ENCODE measurements around the gene POC1A. TPM values are rescaled to one million over a fixed set of nuclear protein-coding genes. Genes with fewer than 3 reads are reported as not detected.

The POC1A gene
- total RNA-seq, 1 donor from 2014 or later, result 4.7 TPM

DNA sequence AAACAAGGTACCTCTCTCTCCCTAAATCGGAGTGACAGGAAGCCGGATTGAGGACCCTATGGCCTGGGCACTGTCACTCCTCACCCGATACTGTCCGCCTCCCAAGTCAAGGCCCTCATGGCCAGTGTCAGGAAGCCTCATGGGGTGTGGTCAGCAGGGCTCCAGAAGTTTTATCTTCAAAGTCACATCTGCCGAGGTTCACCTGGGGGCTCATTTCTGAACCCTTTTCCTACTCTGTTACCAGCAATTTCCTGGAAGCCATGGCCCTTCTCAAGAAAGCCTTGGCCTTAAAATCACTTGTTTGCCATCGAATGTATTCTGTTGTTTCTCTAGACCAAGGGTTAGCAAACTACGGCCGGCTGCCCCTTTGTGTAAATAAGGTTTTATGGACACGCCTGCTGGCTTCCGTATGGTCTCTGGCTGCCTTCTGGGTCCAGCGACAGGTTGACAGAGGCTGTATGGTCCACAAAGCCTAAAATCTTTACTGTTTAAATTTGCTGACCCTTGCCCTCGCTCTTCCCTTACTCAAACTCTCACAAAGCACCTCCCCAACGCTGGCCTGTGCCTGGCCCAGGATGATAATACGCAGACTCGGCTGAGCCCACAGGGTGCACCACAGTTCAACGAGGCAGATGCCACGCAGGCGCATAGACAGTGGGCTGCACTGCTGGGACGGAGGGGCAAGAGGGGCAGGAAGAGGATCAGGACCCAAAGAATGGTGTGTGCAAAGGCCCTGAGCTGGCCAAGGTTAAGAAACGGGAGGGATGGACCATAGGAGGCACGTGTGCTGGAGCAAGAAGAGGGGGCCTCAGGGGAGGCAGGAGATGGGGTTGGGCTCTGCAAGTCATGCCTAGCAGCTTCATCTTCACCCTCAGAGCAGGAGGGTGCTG lies 73.1 kb downstream of the POC1A start:
- H3K36me3 ChIP-seq (ENCODE audit: control insufficient read depth, insufficient read depth, low read length), result no peaks in the 10 kb centered on the region
- DNase-seq (ENCODE audit: low read depth), result no peak
- TF ChIP-seq, protein P1, sequence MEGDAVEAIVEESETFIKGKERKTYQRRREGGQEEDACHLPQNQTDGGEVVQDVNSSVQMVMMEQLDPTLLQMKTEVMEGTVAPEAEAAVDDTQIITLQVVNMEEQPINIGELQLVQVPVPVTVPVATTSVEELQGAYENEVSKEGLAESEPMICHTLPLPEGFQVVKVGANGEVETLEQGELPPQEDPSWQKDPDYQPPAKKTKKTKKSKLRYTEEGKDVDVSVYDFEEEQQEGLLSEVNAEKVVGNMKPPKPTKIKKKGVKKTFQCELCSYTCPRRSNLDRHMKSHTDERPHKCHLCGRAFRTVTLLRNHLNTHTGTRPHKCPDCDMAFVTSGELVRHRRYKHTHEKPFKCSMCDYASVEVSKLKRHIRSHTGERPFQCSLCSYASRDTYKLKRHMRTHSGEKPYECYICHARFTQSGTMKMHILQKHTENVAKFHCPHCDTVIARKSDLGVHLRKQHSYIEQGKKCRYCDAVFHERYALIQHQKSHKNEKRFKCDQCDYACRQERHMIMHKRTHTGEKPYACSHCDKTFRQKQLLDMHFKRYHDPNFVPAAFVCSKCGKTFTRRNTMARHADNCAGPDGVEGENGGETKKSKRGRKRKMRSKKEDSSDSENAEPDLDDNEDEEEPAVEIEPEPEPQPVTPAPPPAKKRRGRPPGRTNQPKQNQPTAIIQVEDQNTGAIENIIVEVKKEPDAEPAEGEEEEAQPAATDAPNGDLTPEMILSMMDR (IDR thresholded peaks at IDR 0.05; ENCODE audit: insufficient read depth, low read length, poor library complexity, severe bottlenecking), result no peak
- H3K27me3 ChIP-seq (ENCODE audit: control insufficient read depth, insufficient read depth, low read length), result no peaks in the 10 kb centered on the region
- no peak overlapping the region for H3K4me3 ChIP-seq (ENCODE audit: low read depth, low read length)

DNA sequence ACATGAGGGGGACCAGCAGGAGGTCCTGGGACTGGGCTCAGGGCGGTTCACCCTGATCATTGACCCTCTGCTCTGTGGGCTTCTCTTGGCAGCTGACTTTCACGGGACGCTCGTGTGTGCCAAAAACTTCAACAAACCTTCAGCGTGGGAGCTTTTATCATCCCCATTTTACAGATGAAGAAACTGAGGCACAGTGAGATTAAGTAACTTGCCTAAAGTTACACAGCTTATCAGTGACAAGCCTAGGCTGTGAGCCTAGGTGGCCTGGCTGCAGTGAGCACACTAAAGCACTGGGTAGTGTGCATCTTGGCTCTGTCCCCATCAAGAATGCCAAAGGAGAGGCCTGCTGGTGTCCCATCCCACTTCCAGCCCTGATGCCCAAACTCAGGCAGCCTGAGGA lies 74.3 kb downstream of the POC1A start:
- no peak for DNase-seq (ENCODE audit: low read depth)
- TF ChIP-seq, protein P1 (IDR thresholded peaks at IDR 0.05; ENCODE audit: insufficient read depth, low read length, poor library complexity, severe bottlenecking), result no peak
- H3K4me3 ChIP-seq (ENCODE audit: low read depth, low read length), result no peak overlapping the region
- no peaks in the 10 kb centered on the region for H3K27me3 ChIP-seq (ENCODE audit: control insufficient read depth, insufficient read depth, low read length)
- no peaks in the 10 kb centered on the region for H3K36me3 ChIP-seq (ENCODE audit: control insufficient read depth, insufficient read depth, low read length)

DNA sequence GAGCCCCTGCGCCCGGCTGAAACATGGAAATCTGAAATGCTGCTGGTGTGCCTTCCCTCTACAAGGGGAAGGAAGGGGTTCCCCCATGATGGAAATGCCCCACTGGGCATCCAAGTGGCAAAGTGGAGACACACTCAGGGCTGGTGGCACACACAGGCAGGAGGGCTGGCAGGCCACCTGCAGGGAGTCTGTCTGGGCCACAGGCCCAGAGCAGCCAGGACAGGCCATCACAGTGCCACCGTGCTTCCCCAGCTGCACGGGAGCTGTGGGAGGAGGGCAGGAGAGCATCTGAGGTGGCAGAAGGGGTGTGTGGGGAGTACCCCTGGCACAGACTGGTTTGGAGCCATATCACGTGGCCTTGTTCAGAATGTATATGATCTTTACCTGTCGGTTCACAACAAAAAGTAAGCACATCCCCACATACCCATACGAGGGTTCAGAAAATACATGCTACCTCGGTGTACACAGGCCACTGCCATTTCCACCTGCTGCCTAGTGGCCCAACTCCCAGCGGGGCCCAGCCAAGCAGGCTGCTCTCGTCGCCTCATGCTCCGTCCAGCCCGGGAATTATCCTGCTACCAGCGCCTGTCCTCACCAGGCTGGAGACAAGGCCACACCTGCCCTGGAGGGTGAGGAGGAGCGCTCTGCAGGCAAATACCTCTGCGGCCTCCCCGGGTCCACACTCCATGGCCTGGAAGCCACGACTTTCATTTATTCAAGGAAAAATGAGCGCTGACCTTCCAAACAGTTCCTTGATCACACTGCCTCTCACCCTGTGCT lies 75.3 kb downstream of the POC1A start:
- Histone ChIP-seq H3K27me3 (ENCODE audit: control insufficient read depth, insufficient read depth, low read length) (no peaks in the 10 kb centered on the region), H3K36me3 (ENCODE audit: control insufficient read depth, insufficient read depth, low read length) (no peaks in the 10 kb centered on the region), H3K4me3 (ENCODE audit: low read depth, low read length) (no peak overlapping the region)
- TF ChIP-seq, protein P1 (IDR thresholded peaks at IDR 0.05; ENCODE audit: insufficient read depth, low read length, poor library complexity, severe bottlenecking), result no peak
- no peak for DNase-seq (ENCODE audit: low read depth)

DNA sequence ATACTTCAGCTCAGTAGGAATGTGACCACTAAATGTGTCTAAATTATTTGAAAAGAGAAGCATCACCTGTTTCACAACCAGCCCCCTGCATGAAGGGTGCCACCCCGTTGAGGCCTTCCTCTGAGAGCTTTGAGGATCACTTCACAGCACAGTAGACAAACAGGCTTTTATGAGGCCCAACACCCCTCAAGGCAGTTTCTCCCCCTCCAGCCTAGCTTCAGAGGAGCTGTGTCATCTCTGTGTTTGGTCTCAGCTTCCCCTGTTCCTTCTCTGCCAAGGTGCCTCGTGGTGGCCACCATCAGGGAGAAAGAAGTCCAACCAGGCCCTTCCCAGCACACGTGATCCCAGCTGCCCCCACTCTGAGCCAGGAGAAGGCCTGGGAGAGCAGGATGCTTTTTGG lies 76.3 kb downstream of the POC1A start:
- Histone ChIP-seq H3K36me3 (ENCODE audit: control insufficient read depth, insufficient read depth, low read length) (no peaks in the 10 kb centered on the region), H3K27me3 (ENCODE audit: control insufficient read depth, insufficient read depth, low read length) (no peaks in the 10 kb centered on the region), H3K4me3 (ENCODE audit: low read depth, low read length) (no peak overlapping the region)
- DNase-seq (ENCODE audit: low read depth), result no peak
- TF ChIP-seq, protein P1 (IDR thresholded peaks at IDR 0.05; ENCODE audit: insufficient read depth, low read length, poor library complexity, severe bottlenecking), result no peak

DNA sequence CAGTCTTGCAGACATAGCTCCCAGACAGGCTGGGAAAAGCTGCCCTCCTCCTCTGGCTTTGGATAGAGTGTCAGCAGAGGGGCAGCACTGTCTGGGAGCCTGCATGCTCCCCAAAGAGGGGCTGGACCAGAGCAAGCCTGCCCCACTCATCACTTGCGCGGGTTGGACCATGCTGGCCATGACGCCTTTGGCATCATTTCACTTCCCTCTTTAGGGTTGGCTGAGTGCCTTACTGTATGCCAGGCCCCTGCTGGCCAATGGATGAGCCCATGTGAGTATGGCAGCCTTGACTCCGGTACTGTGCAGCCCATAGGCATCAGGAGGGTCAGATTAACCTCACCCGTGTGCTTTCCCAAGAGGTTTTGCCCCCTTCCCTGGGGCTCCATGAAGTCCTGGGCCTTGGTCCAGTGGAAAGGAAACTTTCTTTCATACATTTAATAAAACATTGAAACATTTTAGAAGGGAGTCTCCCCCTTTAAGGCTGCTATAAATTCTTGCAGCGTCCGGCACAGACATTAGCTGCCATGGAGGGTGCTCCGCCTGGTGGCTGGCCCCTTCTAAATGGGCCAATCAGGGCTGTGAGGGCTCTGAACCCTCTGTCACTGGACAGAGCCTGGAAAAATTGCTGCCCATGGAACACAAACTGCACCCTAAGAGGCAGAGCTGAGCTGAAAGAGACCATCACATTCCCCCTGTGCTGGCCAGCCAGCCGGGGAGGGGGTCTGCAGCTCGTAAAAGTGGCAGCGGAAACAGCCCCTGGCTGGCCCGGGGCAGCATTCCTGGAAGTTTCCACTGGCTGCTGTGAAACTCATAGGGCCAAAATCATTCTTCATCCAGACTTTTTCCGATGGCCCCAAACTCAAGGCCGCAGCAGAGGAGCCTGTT lies 77.1 kb downstream of the POC1A start:
- TF ChIP-seq, protein P1 (IDR thresholded peaks at IDR 0.05; ENCODE audit: insufficient read depth, low read length, poor library complexity, severe bottlenecking), result no peak
- H3K36me3 ChIP-seq (ENCODE audit: control insufficient read depth, insufficient read depth, low read length), result no peaks in the 10 kb centered on the region
- H3K27me3 ChIP-seq (ENCODE audit: control insufficient read depth, insufficient read depth, low read length), result no peaks in the 10 kb centered on the region
- H3K4me3 ChIP-seq (ENCODE audit: low read depth, low read length), result no peak overlapping the region
- DNase-seq (ENCODE audit: low read depth), result no peak
